Measurements from ENCODE around the gene PALLD. TPM values are rescaled to one million over a fixed set of nuclear protein-coding genes. Genes with fewer than 3 reads are reported as not detected.
A peak's percentile ranks its signal among the peaks of the same experiment; 100 is the strongest.

Gene PALLD
- polyA plus RNA-seq, 1 donor (not counting 4 experiments of a cell fraction or from before 2014, with no cell fraction given) = 136 TPM

- peak overlapping the region; percentile 92 for H3K4me2 ChIP-seq (ENCODE audit: control insufficient read depth, extremely low read depth, insufficient read depth, low read depth, low read length)
- FAIRE-seq = peak; percentile 52
- dilution Hi-C loops (cut with MboI; ENCODE audit: extremely low pct_ligation_motif_present, low sequenced_read_pairs) = no loop called here
These were observed 136.2 kb downstream of the PALLD start for GRCh38 chr4:168633064-168633463.

GRCh38 chr4:168633496-168633895 lies 136.6 kb downstream of the PALLD start:
- Histone ChIP-seq H3K9ac (ENCODE audit: control insufficient read depth, extremely low read depth, insufficient read depth, low read length) (no peak overlapping the region), H3K27ac (ENCODE audit: control insufficient read depth, insufficient read depth, low read length) (no peak overlapping the region), H3K79me2 (ENCODE audit: control insufficient read depth, insufficient read depth, low read length) (no peaks in the 10 kb centered on the region), H3K4me2 (ENCODE audit: control insufficient read depth, extremely low read depth, insufficient read depth, low read depth, low read length) (no peak overlapping the region), H3K27me3 (ENCODE audit: control insufficient read depth, extremely low read depth, insufficient read depth, low read length) (no peaks in the 10 kb centered on the region), H3K4me1 (ENCODE audit: control insufficient read depth, extremely low read depth, insufficient read depth, low read length) (peaks cover 33% of the 10 kb centered on the region), H2AFZ (ENCODE audit: control insufficient read depth, low read length) (no peak overlapping the region), H4K20me1 (ENCODE audit: control insufficient read depth, extremely low read depth, insufficient read depth, low read length) (no peaks in the 10 kb centered on the region), H3K9me3 (ENCODE audit: control insufficient read depth, low read depth, low read length) (no peaks in the 10 kb centered on the region), H3K4me3 (ENCODE audit: control insufficient read depth in 2 of 3, extremely low read depth in 1 of 3, insufficient read depth in 2 of 3, low read depth in 1 of 3, low read length in 3 of 3) (no peak overlapping the region), H3K36me3 (ENCODE audit: control insufficient read depth in 2 of 2, extremely low read depth in 1 of 2, insufficient read depth in 2 of 2, low read length in 2 of 2) (no peaks in the 10 kb centered on the region), H3K9me1 (ENCODE audit: control insufficient read depth, extremely low read depth, insufficient read depth, low read length) (no peaks in the 10 kb centered on the region)
- no peak for DNase-seq (ENCODE audit: low read depth, low spot score)
- TF ChIP-seq, protein P1, sequence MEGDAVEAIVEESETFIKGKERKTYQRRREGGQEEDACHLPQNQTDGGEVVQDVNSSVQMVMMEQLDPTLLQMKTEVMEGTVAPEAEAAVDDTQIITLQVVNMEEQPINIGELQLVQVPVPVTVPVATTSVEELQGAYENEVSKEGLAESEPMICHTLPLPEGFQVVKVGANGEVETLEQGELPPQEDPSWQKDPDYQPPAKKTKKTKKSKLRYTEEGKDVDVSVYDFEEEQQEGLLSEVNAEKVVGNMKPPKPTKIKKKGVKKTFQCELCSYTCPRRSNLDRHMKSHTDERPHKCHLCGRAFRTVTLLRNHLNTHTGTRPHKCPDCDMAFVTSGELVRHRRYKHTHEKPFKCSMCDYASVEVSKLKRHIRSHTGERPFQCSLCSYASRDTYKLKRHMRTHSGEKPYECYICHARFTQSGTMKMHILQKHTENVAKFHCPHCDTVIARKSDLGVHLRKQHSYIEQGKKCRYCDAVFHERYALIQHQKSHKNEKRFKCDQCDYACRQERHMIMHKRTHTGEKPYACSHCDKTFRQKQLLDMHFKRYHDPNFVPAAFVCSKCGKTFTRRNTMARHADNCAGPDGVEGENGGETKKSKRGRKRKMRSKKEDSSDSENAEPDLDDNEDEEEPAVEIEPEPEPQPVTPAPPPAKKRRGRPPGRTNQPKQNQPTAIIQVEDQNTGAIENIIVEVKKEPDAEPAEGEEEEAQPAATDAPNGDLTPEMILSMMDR (optimal IDR thresholded peaks at IDR 0.05 in 1 of 3, IDR thresholded peaks at IDR 0.05 in 1 of 3, conservative IDR thresholded peaks at IDR 0.05 in 1 of 3; ENCODE audit: extremely low read depth in 1 of 3, insufficient read depth in 2 of 3, low read length in 3 of 3) = no peak
- no peak for TF ChIP-seq EZH2 (IDR thresholded peaks at IDR 0.05; ENCODE audit: low read length)
- dilution Hi-C loops (cut with MboI; ENCODE audit: extremely low pct_ligation_motif_present, low sequenced_read_pairs) = no loop called here
- no peak for FAIRE-seq

More at GRCh38 chr4:168633064-168633463, 136.2 kb downstream of the PALLD start:
- Histone ChIP-seq H2AFZ (ENCODE audit: control insufficient read depth, low read length) (no peak overlapping the region), H3K4me1 (ENCODE audit: control insufficient read depth, extremely low read depth, insufficient read depth, low read length) (peaks cover 33% of the 10 kb centered on the region), H3K36me3 (ENCODE audit: control insufficient read depth in 2 of 2, extremely low read depth in 1 of 2, insufficient read depth in 2 of 2, low read length in 2 of 2) (no peaks in the 10 kb centered on the region), H3K79me2 (ENCODE audit: control insufficient read depth, insufficient read depth, low read length) (no peaks in the 10 kb centered on the region), H3K27me3 (ENCODE audit: control insufficient read depth, extremely low read depth, insufficient read depth, low read length) (no peaks in the 10 kb centered on the region), H3K9me3 (ENCODE audit: control insufficient read depth, low read depth, low read length) (no peaks in the 10 kb centered on the region), H3K9me1 (ENCODE audit: control insufficient read depth, extremely low read depth, insufficient read depth, low read length) (no peaks in the 10 kb centered on the region), H3K4me3 (ENCODE audit: control insufficient read depth in 2 of 3, extremely low read depth in 1 of 3, insufficient read depth in 2 of 3, low read depth in 1 of 3, low read length in 3 of 3) (no peak overlapping the region), H3K27ac (ENCODE audit: control insufficient read depth, insufficient read depth, low read length) (no peak overlapping the region), H3K9ac (ENCODE audit: control insufficient read depth, extremely low read depth, insufficient read depth, low read length) (no peak overlapping the region), H4K20me1 (ENCODE audit: control insufficient read depth, extremely low read depth, insufficient read depth, low read length) (no peaks in the 10 kb centered on the region)
- TF ChIP-seq, protein P1 (optimal IDR thresholded peaks at IDR 0.05 in 1 of 3, IDR thresholded peaks at IDR 0.05 in 1 of 3, conservative IDR thresholded peaks at IDR 0.05 in 1 of 3; ENCODE audit: extremely low read depth in 1 of 3, insufficient read depth in 2 of 3, low read length in 3 of 3) = no peak
- TF ChIP-seq EZH2 (IDR thresholded peaks at IDR 0.05; ENCODE audit: low read length) = no peak
- DNase-seq (ENCODE audit: low read depth, low spot score) = no peak

All from keratinocyte (primary cell).